ENCODE data around the gene DENND5A.
"Not testable (repeated sequence)": the region's sequence is repeated elsewhere in the genome, so short reads cannot be mapped to it uniquely, and the experiment has no call there.

The DENND5A gene

GRCh38 chr11:9137293-9138132 is 127.6 kb downstream of the DENND5A start:
- peak; percentile 63 for DNase-seq

- no peak for DNase-seq
Observed at GRCh38 chr11:9136741-9137140, 128.4 kb downstream of the DENND5A start.

- DNase-seq = no peak
Observed at GRCh38 chr11:9133956-9134355, 131.2 kb downstream of the DENND5A start.

DNA sequence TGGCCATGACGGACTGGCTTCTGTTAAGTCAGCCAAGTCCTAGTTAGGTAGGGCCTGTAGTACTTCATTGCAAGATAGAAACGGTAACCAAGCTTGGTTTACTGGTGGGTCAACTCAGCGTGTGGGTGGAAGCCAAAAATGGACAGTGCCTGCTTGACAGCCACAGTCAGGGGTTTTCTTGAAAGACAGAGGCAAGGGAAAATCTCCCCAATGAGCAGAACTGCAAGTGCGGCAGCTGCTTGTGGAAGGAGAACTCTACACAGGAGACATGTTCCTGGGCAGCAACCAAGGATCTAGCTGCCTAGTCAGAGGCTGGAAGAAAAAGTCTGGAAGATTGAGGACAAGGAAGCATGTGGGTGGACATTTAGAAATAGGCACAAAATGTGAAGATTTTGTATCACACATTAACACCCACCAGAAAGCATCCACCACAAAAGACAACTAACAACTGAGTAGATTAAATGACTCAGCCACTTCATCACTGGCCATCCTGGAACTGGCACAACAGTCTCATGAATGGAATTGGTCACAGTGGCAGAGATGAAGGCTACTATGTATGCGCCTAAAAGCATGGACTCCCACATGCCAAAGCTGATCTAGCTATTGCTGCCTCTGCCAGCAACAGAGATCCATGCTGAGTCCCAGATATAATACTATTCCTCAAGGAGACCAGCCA is 132.8 kb downstream of the DENND5A start:
- DNase-seq = no peak

GRCh38 chr11:9130297-9130696 is 134.9 kb downstream of the DENND5A start:
- DNase-seq = no peak

GRCh38 chr11:9126636-9127035 is 138.5 kb downstream of the DENND5A start:
- DNase-seq = no peak

DNA sequence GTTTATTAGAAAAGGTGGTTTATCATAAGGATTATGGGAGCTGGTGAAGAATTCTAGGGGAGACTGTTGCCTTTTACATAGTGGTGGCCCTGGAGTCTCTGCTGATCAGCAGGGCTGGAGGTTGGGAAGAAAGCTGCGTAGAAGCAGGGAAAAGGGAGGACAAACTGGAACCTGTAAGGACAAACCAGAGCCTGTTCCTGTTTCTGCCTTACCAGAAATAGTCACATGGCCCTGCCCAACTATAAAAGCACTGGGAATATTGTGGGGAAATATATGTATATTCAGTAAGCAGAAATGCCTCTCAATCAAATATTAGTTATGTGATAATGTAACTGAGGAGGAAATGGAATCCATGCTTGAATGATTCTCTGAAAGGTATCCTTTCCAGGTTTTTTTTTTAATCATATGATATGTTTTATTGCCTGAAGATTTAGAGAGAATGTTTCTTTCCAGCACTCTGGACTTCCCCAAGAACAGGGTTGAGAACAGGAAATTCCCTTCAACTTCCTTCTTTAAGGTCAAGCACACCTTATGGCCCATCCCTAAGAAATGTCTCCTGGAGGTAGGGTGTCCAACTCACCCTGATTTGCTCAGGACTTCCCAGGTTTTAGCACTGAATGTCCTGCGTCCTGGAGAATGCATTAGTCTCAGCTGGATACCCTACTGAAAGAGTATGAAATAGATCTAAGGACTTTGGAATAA is 139.8 kb downstream of the DENND5A start:
- DNase-seq = no peak

- no peak for DNase-seq
Observed at GRCh38 chr11:9123595-9124304, 141.4 kb downstream of the DENND5A start.

- no peak for DNase-seq
Observed at GRCh38 chr11:9121469-9121796, 143.7 kb downstream of the DENND5A start.

GRCh38 chr11:9120664-9121468 is 144.3 kb downstream of the DENND5A start:
- no peak for DNase-seq

DNA sequence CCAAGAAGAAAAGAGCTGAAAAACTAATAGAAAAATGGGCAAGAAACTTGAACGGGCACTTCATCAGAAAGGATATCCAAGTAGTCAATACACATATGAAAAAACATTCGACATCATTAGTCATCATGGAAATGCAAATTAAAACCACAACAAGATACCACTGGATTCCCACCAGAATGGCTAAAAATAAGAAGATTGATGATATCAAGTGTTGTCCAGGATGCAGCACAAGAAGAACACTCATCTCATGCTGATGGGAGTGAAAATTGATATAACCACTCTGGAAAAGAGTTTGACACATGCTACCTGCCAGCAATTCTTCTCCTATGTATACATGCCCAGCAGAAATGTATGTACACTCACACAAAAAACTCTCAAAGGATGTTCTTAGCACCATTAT is 146.9 kb downstream of the DENND5A start:
- DNase-seq = no peak

DNA sequence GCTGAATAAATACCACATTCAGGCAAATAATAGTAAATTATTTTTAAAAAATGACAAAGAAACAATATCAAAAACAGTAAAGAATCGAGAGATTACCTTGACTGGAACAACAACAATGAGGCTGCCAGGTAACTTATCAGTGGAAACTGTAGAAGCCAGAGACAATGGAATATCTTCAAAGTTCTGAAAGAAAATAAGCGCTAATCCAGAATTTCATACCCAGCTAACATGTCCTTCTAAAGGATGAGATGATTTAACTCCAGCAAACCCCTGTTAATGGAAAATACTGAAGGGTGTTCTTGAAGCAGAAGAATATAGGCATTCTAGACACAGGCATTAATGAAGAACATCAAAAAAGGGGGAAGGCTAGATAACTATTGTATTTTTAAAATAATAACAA is 153.1 kb downstream of the DENND5A start:
- DNase-seq = no peak

GRCh38 chr11:9109858-9110731 is 155.1 kb downstream of the DENND5A start:
- DNase-seq = no peak

- no peak for DNase-seq
Observed at GRCh38 chr11:9104580-9104979, 160.6 kb downstream of the DENND5A start.

DNA sequence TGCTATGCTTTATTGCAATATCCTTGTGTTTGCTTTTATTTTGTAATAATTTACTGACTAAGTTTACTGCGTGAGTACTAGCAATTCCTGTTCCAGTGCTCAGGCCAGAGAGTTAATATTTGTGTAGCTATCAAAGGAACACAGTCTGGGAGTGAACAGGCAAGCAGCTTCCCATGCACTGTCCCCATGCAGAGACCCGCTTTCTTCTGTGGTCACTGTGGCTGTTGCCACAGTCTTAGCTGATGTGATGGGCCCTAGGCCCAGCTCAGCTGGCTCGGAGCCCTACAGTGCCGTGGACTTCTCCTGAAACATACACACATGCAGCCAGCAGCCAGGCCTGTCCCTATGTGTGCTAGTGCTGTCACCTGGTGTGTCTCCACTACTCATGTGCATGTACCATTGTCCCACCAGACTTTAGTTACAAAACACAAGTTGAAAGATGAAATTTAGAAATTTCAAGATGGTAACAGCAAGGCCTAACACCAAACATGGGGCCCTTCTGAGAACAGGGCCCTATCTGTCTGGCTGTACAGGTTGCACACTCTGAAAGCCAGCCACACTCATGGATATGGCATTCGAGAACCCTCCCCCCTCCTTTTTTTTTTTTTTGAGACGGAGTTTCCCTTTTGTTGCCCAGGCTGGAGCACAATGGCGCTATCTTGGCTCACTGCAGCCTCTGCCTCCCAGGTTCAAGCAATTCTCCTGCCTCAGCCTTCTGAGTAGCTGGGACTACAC is 161.4 kb downstream of the DENND5A start:
- no peak for DNase-seq

DNA sequence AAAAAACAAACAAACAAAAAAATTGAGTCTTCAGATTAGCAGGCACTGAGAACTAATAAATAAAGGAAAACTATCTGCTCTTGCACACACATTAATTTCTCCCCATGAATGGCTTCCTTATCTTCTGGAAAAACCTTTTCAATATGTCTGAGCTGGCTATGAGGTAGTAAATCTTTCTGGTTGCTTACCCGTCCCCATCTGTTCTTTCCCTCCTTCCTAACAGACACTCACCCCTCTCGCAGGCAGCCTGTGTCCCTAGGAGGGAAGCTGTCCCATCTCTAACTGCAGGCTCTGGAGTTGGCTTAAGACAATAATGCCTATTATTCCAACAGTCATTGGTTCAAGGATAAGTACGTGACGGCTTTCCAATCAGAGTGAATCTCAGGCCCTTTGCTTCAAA is 165.5 kb downstream of the DENND5A start:
- no peak for DNase-seq

DNA sequence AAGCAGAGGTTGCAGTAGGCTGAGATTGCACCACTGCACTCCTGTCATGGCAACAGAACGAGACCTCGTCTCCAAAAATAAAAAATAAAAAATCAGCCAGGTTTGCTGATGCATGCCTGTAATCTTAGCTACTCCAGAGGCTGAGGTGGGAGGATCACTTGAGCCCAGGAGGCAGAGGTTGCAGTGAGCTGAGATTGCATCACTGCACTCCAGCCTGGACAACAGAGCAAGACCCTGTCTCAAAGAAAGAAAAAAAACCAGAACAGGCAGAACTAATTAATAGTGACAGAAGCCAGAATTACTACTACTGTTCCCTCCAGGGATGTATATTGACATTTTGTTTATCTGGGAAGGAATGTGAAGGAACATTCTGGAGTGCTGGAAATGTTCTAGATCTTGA is 166.7 kb downstream of the DENND5A start:
- not testable (repeated sequence) for DNase-seq

GRCh38 chr11:9097186-9097943 is 167.8 kb downstream of the DENND5A start:
- DNase-seq = not testable (repeated sequence)

- DNase-seq = no peak
Observed at GRCh38 chr11:9096427-9096826, 168.7 kb downstream of the DENND5A start.

DNA sequence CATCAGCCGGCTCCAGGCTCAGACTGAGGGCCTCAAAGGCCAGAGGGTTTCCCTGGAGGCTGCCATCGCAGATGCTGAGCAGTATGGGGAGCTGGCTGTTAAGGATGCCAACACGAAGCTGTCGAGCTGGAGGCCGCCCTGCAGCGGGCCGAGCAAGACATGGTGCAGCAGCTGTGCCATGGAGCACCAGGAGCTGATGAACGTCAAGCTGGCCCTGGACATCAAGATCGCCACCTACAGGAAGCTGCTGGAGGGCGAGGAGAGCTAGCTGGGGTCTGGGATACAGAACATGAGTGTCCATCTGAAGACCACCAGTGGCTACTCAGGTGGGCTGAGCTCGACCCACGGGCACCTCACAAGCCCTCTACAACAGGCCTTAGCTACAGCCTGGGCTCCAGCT is 169.7 kb downstream of the DENND5A start:
- DNase-seq = no peak
